PC-9 (cell line): ENCODE results near the gene KCNC3. TPM values are rescaled to one million over a fixed set of nuclear protein-coding genes. Genes with fewer than 3 reads are reported as not detected.

ENCODE experiments used
- BruUV-seq: library from RNA; stranded (reverse); fragments of 400-500 nt; replicated peaks from 2 replicates; lab custom pipeline; 2021; lab: Mats Ljungman, UMichigan
- CTCF ChIA-PET: fragments of 300-600 bp; sonication (Branson Sonifier 250); formaldehyde crosslinking; loops from one replicate; lab custom pipeline; 2022; ENCODE audit warnings: antibody characterized with exemption; lab: Charles Lee
- POLR2A ChIA-PET: fragments of 300-600 bp; sonication (Branson Sonifier 250); formaldehyde crosslinking; loops from one replicate; lab custom pipeline; 2022; ENCODE audit warnings: antibody characterized with exemption; ENCODE audit not compliant: unreplicated experiment; lab: Charles Lee
- DNase-seq, 2 experiments: peaks; one replicate each; pipeline versions ENCODE4 v3.0.0 to v3.0.0-alpha.2; 2015 to 2022; ENCODE audit warnings: mixed read lengths in 1 of 2
- H2AFZ ChIP-seq: fragments of 200-600 bp; sonication (generic); 2 replicates; pipeline ENCODE4 v1.8.1; 2017; ENCODE audit warnings: antibody characterized with exemption
- H3F3A ChIP-seq: fragments of 200-600 bp; sonication (generic); 2 replicates; pipeline ENCODE4 v1.8.1; 2017; ENCODE audit warnings: antibody characterized with exemption, mild to moderate bottlenecking, low read depth; ENCODE audit not compliant: insufficient read depth
- H3K27ac ChIP-seq: fragments of 200-600 bp; sonication (generic); 2 replicates; pipeline ENCODE4 v1.6.1; 2016; ENCODE audit warnings: mixed run types
- H3K27me3 ChIP-seq: fragments of 200-600 bp; sonication (generic); 2 replicates; pipeline ENCODE4 v1.6.1; 2016; ENCODE audit warnings: low read depth, mixed run types; ENCODE audit not compliant: insufficient read depth
- H3K36me3 ChIP-seq: fragments of 200-600 bp; sonication (generic); 2 replicates; pipeline ENCODE4 v1.6.1; 2016; ENCODE audit warnings: low read depth, mixed run types
- H3K4me1 ChIP-seq: fragments of 200-600 bp; sonication (generic); replicated peaks from 2 replicates; pipeline ENCODE4 v1.6.1; 2016; ENCODE audit warnings: mixed run types; ENCODE audit not compliant: insufficient read depth
- H3K4me2 ChIP-seq: fragments of 200-600 bp; sonication (generic); 2 replicates; pipeline ENCODE4 v1.6.1; 2017; ENCODE audit warnings: mixed run types
- H3K4me3 ChIP-seq: fragments of 200-600 bp; sonication (generic); 2 replicates; pipeline ENCODE4 v1.6.1; 2016; ENCODE audit warnings: mixed run types
- H3K79me2 ChIP-seq: fragments of 200-600 bp; sonication (generic); 2 replicates; pipeline ENCODE4 v1.6.1; 2017; ENCODE audit warnings: low read depth, mixed run types
- H3K9me2 ChIP-seq: fragments of 200-600 bp; sonication (generic); 2 replicates; pipeline ENCODE4 v1.8.1; 2017; ENCODE audit warnings: mild to moderate bottlenecking; ENCODE audit not compliant: insufficient read depth
- H3K9me3 ChIP-seq: fragments of 200-600 bp; sonication (generic); 2 replicates; pipeline ENCODE4 v1.8.1; 2016; ENCODE audit warnings: low read depth; ENCODE audit not compliant: insufficient read depth
- H4K20me1 ChIP-seq: fragments of 200-600 bp; sonication (generic); 2 replicates; pipeline ENCODE4 v1.8.1; 2017; ENCODE audit not compliant: insufficient read depth
- CTCF ChIP-seq: fragments of 200-600 bp; sonication (generic); conservative IDR thresholded peaks from 2 replicates; pipeline ENCODE4 v1.6.1; 2017; ENCODE audit warnings: mixed run types, antibody characterized with exemption, mild to moderate bottlenecking, moderate library complexity
- EZH2 ChIP-seq: fragments of 200-600 bp; sonication (generic); IDR thresholded peaks from 2 replicates; pipeline ENCODE4 v1.8.0; 2017; ENCODE audit warnings: antibody characterized with exemption, low read depth
- intact Hi-C: fragments of 100-400 bp; cut with micrococcal nuclease; formaldehyde crosslinking; loops from one replicate; pipeline ENCODE4 v1.10.0; 2022; ENCODE audit not compliant: unreplicated experiment
- total RNA-seq: library from RNA; stranded (reverse); gene quantifications from 2 replicates; pipeline ENCODE4 v1.2.3, GENCODE V29; 2021

Gene KCNC3
- total RNA-seq, 1 experiment from 2014 or later: 9.0 TPM

- Histone ChIP-seq H3K4me2 (no peak overlapping the region), H3F3A (peaks cover 26% of the 10 kb centered on the region), H3K79me2 (no peaks in the 10 kb centered on the region), H3K4me1 (no peaks in the 10 kb centered on the region), H3K27ac (no peak overlapping the region), H4K20me1 (peaks cover 19% of the 10 kb centered on the region), H3K36me3 (no peaks in the 10 kb centered on the region), H3K9me3 (no peaks in the 10 kb centered on the region), H3K9me2 (no peaks in the 10 kb centered on the region), H3K4me3 (no peak overlapping the region), H2AFZ (no peak overlapping the region), H3K27me3 (peaks cover 17% of the 10 kb centered on the region)
- BruUV-seq: no TSS peak
- intact Hi-C loops: no loop called here
- TF ChIP-seq EZH2 (no peak), CTCF (no peak)
- POLR2A ChIA-PET: interaction anchor here (0.6 kb wide), 1 partner anchor 10 kb away, joined by 3 read pairs; no protein-coding TSS in a partner anchor
- no peak for DNase-seq
- CTCF ChIA-PET: no interaction called here
These were observed 3.0 kb downstream of the KCNC3 start for GRCh38 chr19:50326101-50326664.

GRCh38 chr19:50325310-50326100, 3.7 kb downstream of the KCNC3 start:
- peaks cover 17% of the 10 kb centered on the region for H3K27me3 ChIP-seq
- H3K4me3 ChIP-seq: no peak overlapping the region
- intact Hi-C loops: no loop called here
- DNase-seq: peak; percentile 38 to 72
- no peaks in the 10 kb centered on the region for H3K79me2 ChIP-seq
- H3K4me1 ChIP-seq: no peaks in the 10 kb centered on the region
- no peaks in the 10 kb centered on the region for H3K9me3 ChIP-seq
- no peaks in the 10 kb centered on the region for H3K36me3 ChIP-seq
- no peak overlapping the region for H2AFZ ChIP-seq
- peaks cover 26% of the 10 kb centered on the region for H3F3A ChIP-seq
- peaks cover 19% of the 10 kb centered on the region for H4K20me1 ChIP-seq
- ChIA-PET POLR2A (interaction anchor here (0.6 to 0.7 kb wide), 4 partner anchors 10 to 151 kb away, joined by 3 to 8 read pairs (median 5); partner anchors contain the start of gene MYH14), CTCF (no interaction called here)
- TF ChIP-seq CTCF (no peak), EZH2 (no peak)
- H3K27ac ChIP-seq: no peak overlapping the region
- BruUV-seq: no TSS peak
- H3K9me2 ChIP-seq: no peaks in the 10 kb centered on the region
- H3K4me2 ChIP-seq: 0 out of 2 replicates have a peak overlapping the region, but pooled peaks have one; percentile 45

GRCh38 chr19:50324331-50324730, 4.8 kb downstream of the KCNC3 start:
- Histone ChIP-seq H2AFZ (no peak overlapping the region), H3K36me3 (no peaks in the 10 kb centered on the region), H3K4me2 (no peak overlapping the region), H3F3A (peaks cover 17% of the 10 kb centered on the region; the same call in 1 of the 2 replicates), H3K9me2 (no peaks in the 10 kb centered on the region), H3K79me2 (no peaks in the 10 kb centered on the region), H3K4me1 (no peaks in the 10 kb centered on the region), H3K27ac (no peak overlapping the region), H3K9me3 (no peaks in the 10 kb centered on the region), H4K20me1 (peaks cover 19% of the 10 kb centered on the region), H3K27me3 (peaks cover 23% of the 10 kb centered on the region), H3K4me3 (no peak overlapping the region)
- no peak for DNase-seq
- BruUV-seq: no TSS peak
- intact Hi-C loops: no loop called here
- TF ChIP-seq CTCF (no peak), EZH2 (no peak)
- POLR2A ChIA-PET: no interaction called here
- CTCF ChIA-PET: no interaction called here
